Measurements from ENCODE around the gene MAPRE2.

MAPRE2 gene

DNA sequence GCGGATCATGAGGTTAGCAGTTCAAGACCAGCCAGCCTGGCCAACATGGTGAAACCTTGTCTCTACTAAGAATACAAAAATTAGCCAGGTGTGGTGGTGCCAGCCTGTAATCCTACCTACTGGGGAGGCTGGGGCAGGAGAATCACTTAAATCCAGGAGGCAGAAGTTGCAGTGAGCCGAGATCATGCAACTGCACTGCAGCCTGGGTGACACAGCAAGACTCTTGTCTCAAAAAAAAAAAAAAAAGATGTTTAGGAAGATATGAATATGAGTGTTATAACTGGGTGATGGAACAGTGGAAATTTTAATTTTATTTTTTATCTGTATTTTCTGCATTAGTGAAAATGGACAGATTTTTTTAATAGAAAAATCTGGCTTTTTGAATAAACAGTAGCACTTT is 14.5 kb downstream of the MAPRE2 start:
- Histone ChIP-seq H4K20me1 (ENCODE audit: low read depth, low read length) (peaks cover 13% of the 10 kb centered on the region; the same call in 1 of the 2 replicates), H3F3A (ENCODE audit: insufficient read depth) (no peaks in the 10 kb centered on the region), H3K9me3 (ENCODE audit: insufficient read depth, low read length) (no peaks in the 10 kb centered on the region), H3K27ac (ENCODE audit: low read depth, low read length) (no peak overlapping the region), H3K27me3 (ENCODE audit: low read length) (no peaks in the 10 kb centered on the region), H2AFZ (ENCODE audit: low read depth, low read length, severe bottlenecking) (no peak overlapping the region), H3K9me2 (replicated peaks; ENCODE audit: insufficient read depth, low read length) (no peaks in the 10 kb centered on the region), H3K36me3 (ENCODE audit: low read length) (no peaks in the 10 kb centered on the region), H3K4me2 (ENCODE audit: low read depth, low read length, poor library complexity, severe bottlenecking) (no peak overlapping the region), H3K9ac (ENCODE audit: low read length) (no peak overlapping the region), H3K79me2 (ENCODE audit: insufficient read depth, low read length) (peaks cover 5% of the 10 kb centered on the region), H3K4me3 (ENCODE audit: insufficient read depth, low read length, poor library complexity, severe bottlenecking) (no peak overlapping the region)
- TF ChIP-seq CTCF (IDR thresholded peaks at IDR 0.05; ENCODE audit: insufficient read depth, low read length, poor library complexity, severe bottlenecking) (no peak), EZH2phosphoT487 (conservative IDR thresholded peaks at IDR 0.05; ENCODE audit: low read length) (no peak)

DNA sequence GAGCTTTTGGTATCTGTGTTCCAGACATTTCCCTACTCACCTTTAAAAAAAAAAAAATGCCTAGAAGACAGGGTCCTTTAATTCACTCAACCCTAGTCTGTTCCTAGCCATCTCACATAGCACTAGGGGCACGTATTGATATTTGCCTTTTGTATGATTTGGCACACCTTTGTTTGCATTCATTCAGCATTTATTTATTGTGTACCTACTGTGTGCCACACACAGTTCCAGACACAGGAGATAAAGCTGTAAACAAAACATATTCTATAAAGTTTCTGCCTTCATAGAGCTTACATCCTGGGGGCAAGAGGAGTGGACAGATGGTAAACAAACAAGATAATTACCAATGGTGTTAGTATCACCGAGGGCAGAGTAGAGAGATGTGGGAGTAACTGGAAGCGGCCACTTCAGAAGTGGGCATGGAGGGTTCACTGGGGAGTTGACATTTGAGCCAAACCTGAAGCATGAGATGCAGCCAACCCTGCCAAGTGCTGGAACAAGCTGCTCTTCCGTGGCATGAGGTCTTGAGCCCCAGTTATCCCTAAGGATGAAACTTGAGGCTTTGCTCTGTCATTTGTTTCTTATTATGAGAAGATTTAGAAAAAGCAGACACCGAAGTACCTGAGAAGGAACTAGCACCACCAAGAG is 18.2 kb downstream of the MAPRE2 start:
- no peak overlapping the region for H3K4me3 ChIP-seq (ENCODE audit: insufficient read depth, low read length, poor library complexity, severe bottlenecking)
- peaks cover 6% of the 10 kb centered on the region for H3K79me2 ChIP-seq (ENCODE audit: insufficient read depth, low read length)
- no peak overlapping the region for H2AFZ ChIP-seq (ENCODE audit: low read depth, low read length, severe bottlenecking)
- H3K27me3 ChIP-seq (ENCODE audit: low read length) = no peaks in the 10 kb centered on the region
- no peaks in the 10 kb centered on the region for H3F3A ChIP-seq (ENCODE audit: insufficient read depth)
- no peaks in the 10 kb centered on the region for H3K36me3 ChIP-seq (ENCODE audit: low read length)
- no peaks in the 10 kb centered on the region for H3K9me2 ChIP-seq (replicated peaks; ENCODE audit: insufficient read depth, low read length)
- H3K9me3 ChIP-seq (ENCODE audit: insufficient read depth, low read length) = no peaks in the 10 kb centered on the region
- no peak overlapping the region for H3K4me2 ChIP-seq (ENCODE audit: low read depth, low read length, poor library complexity, severe bottlenecking)
- no peak for TF ChIP-seq CTCF (IDR thresholded peaks at IDR 0.05; ENCODE audit: insufficient read depth, low read length, poor library complexity, severe bottlenecking)
- no peak for TF ChIP-seq EZH2phosphoT487 (conservative IDR thresholded peaks at IDR 0.05; ENCODE audit: low read length)
- no peak overlapping the region for H3K27ac ChIP-seq (ENCODE audit: low read depth, low read length)
- H4K20me1 ChIP-seq (ENCODE audit: low read depth, low read length) = peaks cover 7% of the 10 kb centered on the region; the same call in 1 of the 2 replicates
- no peak overlapping the region for H3K9ac ChIP-seq (ENCODE audit: low read length)

GRCh38 chr18:35060122-35060815 is 19.1 kb downstream of the MAPRE2 start:
- TF ChIP-seq CTCF (IDR thresholded peaks at IDR 0.05; ENCODE audit: insufficient read depth, low read length, poor library complexity, severe bottlenecking) = no peak
- TF ChIP-seq EZH2phosphoT487 (conservative IDR thresholded peaks at IDR 0.05; ENCODE audit: low read length) = no peak
- Histone ChIP-seq H3K79me2 (ENCODE audit: insufficient read depth, low read length) (peaks cover 6% of the 10 kb centered on the region), H3K9ac (ENCODE audit: low read length) (no peak overlapping the region), H3F3A (ENCODE audit: insufficient read depth) (no peaks in the 10 kb centered on the region), H3K4me3 (ENCODE audit: insufficient read depth, low read length, poor library complexity, severe bottlenecking) (no peak overlapping the region), H3K36me3 (ENCODE audit: low read length) (no peaks in the 10 kb centered on the region), H3K9me3 (ENCODE audit: insufficient read depth, low read length) (no peaks in the 10 kb centered on the region), H3K4me2 (ENCODE audit: low read depth, low read length, poor library complexity, severe bottlenecking) (no peak overlapping the region), H3K27ac (ENCODE audit: low read depth, low read length) (no peak overlapping the region), H4K20me1 (ENCODE audit: low read depth, low read length) (peaks cover 4% of the 10 kb centered on the region; the same call in 1 of the 2 replicates), H2AFZ (ENCODE audit: low read depth, low read length, severe bottlenecking) (no peak overlapping the region), H3K9me2 (replicated peaks; ENCODE audit: insufficient read depth, low read length) (no peaks in the 10 kb centered on the region), H3K27me3 (ENCODE audit: low read length) (no peaks in the 10 kb centered on the region)

Data from SU-DHL-6 (cell line).